GM18873 (cell line): ENCODE results near the gene RB1.
"Not testable (repeated sequence)": the region's sequence is repeated elsewhere in the genome, so short reads cannot be mapped to it uniquely, and the experiment has no call there.

ENCODE experiments used
- ATAC-seq: cut with Tn5 transposase; IDR thresholded peaks from one replicate; pipeline ENCODE4 v1.9.1; 2021; ENCODE audit warnings: mild to moderate bottlenecking, moderate library complexity, moderate number of reproducible peaks; ENCODE audit not compliant: unreplicated experiment, low FRiP score

Gene RB1

DNA sequence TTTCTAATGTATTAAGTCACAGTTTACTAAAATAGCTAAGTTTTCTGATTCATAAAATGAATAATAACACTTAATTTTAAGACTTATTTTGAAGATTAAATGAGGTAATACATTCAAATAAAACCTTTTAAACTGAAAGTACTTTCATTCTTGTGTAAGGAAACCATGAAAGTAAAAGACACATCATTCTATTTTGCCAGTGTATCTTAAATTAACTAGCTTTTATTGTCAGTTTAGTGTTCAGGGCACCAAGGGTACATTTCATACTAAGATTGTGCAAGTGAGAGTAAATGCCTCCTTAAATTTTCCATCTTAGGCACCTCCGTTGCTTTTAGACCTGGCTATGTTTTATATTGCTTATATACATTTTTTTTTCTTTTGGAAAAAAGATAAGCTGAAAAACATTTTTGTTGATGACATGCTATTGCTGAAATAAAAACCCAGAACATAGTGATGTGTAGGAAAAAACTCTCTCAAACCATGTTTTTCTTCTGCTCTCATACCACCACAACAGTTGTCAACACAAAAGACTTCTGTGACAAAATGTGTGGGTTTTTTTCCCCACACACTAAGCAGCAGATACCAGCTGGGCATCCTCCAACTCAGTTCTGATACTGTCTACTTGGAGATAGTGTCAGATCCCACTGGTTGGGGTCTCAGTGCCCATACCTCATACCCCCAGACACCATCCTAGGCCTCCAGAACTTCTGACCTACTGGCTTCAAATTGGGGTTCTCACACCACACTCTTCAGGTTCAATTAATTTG is 140.1 kb downstream of the RB1 start:
- ATAC-seq, result no peak

DNA sequence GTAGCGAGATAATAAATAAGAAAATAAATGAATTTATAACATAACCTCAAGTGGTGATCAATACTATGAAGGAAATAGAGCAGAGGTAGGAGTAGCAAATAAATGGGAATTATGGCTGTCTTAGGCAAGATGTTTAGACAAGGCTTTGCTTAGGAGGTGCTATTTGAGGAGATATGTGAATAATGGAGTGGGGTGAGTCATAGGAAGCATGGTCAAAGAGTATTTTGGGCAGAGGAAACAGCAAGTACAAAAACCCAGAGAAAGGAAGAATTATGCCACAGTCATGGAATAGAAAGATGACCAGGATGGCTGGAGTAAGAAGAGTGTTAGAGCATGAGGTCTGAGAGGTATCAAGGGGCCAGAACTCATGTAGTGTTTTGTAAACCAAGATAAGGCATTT is 142.9 kb downstream of the RB1 start:
- ATAC-seq, result no peak

DNA sequence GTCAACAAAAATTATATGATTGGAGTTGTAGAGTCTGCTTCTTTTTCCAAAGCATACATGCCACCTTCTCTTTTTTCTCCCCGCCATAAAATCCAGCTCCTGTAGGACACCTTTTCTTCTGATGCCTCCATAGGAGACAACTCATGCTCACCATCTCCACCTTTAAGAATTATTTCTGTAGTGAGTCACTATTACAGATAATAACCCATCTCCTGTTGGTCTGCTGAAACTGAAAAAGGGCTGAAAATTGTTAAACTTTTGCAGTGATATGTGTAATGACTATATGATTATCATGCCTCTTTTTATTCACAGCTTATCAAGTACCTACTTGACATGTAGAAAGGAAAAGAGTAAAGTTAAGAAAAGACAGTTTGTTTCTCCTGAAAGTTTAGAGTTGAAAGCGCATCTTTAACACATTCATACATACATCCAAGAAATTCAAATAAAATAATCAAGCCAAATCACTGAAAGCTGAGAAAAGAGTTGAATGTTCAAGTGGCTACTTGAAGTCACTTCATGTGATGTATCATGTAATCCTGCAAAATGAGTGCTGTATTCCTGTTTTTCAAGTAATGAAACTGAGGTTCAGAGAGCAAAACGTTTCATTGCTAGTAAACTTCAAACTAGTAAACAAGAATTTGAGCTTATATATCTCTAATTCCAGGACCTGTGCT is 144.9 kb downstream of the RB1 start:
- no peak for ATAC-seq

DNA sequence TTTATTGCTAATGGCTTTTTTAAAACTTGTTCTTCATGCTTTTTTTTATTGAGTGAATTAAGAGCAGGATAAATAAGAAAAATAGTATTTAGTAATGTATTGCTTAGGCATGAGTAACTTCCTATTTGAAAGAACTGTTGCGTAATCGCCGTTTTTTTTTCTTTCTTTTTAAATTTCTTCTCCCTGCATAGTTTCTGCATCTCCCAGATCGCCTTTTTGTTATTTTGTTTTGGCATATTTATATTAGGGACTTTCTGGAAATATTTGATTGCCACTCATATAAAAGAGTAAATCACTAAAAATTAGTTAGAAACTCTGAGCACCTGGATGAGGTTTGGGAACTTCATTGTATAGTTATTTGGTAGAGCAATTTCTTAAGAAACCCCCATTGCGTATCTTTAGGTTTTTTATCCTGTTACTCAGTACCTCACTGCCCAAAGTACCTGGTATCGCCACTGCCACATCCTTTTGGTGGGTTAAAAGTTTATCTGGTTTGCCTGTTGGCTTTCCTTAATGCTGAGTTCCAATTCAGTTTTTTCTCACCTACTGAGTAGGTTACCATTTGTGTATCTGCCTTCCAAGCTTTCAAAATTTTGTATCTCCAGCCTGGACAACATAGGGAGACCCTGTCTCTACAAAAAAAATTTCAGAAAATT is 145.5 kb downstream of the RB1 start:
- ATAC-seq, result no peak

DNA sequence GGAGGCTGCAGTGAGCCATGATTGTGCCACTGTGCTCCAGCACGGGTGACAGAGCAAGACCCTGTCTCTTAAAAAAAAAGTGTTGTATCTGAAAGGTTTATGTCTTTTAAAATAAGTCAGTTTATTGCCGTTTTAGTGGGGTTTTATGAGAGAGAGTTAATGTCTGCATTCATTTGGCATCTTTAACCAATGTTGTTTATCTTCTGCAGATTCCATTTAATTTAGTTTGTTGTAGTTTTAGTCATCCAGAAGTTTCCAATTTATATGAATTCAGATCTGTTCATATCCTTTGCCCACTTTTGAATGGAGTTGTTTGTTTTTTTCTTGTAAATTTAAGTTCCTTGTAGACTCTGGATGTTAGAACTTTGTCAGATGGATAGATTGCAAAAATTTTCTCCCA is 146.1 kb downstream of the RB1 start:
- no peak for ATAC-seq

DNA sequence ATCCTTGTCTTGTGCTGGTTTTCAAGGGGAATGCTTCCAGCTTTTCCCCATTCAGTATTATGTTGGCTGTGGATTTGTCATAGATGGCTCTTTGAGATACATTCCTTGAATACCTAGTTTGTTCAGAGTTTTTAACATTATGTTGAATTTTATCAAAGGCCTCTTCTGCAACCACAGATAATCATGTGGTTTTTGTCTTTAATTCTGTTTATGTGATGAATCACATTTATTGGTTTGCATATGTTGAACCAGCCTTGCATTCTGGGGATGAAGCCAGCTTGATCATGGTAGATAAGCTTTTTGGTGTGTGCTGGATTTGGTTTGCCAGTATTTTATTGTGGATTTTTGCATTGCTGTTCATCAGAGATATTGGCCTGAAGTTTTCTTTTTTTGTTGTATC is 147.6 kb downstream of the RB1 start:
- not testable (repeated sequence) for ATAC-seq

DNA sequence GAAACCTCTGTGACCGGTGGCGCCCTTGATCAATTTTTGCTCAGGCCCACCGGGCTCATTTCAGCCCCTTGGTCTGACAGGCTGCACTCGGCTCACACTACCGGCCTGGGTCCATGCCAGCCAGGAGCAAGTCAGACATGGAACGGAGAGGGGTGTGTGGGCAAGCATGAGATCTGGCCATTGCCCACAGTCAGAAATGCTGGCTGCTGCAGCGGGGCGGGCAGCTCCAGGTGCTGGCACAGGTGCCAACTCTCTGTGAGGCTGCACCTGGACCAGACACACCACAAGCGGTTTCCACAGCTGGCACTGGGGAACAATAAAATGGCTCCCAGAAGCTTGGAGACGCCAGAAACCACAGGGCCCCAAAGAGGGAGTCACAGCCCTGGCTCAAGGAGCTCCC is 153.0 kb downstream of the RB1 start:
- ATAC-seq, result no peak

DNA sequence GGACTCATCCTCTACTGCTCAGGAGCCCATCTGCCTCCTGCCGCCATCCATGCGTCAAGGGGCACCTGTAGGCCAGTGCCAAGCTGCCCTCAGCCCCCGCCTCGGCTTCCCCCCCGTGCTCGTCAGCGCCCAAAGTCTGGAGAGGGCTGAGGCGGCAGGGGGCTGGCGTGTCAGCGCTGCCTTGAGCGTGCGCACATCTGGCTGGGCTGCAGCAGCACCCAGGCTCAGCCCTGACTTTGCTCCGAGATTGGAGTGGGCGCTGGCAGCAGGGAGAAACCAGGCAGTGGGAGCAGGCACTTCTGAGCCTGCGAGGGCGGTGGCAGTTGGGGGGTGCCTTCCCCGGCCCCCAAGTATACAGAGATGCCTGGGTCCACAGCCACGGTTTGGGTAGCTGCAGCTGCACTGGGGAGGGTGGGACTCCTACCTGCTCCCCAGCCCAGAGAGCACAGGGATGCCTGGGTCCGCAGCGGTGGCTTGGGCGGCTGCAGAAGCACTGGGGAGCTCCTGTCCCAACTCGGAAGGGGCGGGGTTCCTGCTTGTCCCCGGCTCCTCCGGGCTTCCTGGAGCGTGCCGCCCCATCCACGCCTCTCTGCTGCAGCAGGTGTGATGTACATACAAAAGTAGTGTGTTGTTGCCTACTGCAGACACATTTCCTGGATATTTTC is 154.2 kb downstream of the RB1 start:
- ATAC-seq, result no peak

DNA sequence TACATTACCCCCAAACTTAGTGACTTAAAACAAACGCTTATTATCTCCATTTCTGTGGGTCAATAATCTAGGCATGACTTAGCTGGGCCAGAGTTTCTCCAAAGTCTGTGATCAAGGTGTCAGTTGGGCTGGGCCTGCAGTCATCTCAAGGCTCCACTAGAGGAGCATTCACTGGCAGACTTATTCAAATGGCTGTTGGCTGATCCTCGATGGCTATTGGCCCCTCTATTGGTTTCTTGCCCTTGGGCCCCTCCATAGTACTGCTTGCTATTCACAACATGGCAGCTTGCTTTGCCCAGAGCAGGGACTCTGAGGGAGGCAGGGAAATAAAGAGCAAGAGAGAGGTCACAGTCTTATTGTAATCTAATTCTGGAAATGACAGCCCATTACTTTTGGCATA is 171.7 kb downstream of the RB1 start:
- no peak for ATAC-seq

DNA sequence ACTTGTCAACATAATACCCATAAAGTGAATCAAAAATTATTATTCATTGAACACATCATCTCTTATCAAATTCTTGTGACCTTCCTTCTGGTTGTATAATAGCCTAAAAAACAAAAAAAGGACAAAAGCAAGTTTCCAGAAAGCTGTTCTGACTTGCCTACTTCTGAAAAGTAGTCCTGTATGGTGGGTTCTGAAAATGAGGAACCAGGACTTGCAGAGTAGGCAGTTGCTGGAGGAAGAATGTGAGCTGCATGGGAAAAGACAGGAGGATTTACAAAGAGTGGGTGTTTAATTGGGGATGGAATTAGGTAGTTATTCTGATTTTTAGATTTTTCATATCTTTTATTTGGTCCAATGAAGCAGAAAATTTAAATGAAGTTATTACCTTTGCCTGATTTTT is 172.7 kb downstream of the RB1 start:
- no peak for ATAC-seq

DNA sequence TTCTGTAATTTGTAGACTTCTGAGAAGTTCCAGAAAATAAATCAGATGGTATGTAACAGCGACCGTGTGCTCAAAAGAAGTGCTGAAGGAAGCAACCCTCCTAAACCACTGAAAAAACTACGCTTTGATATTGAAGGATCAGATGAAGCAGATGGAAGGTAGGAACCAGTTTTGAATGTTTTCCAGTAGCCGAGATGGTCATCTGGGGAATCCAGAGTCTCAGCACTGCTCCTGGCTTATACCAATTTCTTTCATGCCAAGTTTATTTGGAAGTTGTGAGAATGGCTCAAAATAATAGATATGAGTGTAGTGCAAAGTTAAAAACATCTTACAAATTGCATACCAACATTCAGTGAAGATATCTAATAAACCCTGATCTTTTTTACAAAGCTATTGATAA is 173.1 kb downstream of the RB1 start:
- ATAC-seq, result no peak

DNA sequence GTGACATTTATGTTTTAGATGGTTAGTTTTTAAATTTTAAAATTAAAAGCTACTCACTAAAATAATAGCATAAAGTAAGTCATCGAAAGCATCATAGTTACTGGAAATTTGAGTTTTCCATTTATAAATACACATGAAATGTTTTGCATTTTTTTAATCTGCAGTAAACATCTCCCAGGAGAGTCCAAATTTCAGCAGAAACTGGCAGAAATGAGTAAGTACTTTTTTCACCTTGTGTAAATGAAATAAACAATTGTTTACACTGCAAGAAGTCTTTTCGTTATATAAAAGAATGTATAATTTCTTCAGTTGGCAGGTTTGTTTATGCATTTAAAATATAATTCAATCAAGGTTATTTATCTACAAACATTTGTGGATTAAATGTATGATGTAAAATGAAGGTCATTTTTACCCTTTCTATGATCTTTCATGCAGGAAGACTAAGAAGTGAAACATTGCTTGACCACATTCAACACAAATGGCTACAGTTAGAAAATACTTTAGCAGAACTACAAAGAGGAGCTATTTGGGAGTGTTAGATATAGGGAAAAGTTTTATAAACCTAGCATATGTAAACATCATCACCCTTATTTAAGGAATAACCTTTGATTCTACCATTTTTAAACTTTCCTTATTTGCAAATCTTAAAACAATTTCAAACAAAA is 173.8 kb downstream of the RB1 start:
- ATAC-seq, result no peak

DNA sequence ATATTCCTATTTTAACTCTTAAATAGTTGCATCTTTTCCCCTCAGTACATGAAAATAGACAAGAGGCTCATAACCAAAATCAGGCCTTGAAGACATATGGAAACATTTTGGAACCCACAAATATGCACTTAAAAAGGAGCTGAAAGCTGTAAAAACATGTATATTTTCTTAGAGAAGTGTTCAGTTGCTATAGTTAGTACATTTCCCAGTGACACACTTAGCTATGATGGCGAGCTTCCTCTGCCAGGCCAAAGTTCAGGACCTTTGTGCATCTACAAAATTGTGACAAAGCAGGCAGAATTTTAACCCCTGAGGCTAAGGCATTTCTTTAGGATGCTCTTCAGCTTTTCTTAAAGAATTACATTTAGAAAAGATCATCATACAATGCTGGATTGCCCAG is 174.8 kb downstream of the RB1 start:
- no peak for ATAC-seq

DNA sequence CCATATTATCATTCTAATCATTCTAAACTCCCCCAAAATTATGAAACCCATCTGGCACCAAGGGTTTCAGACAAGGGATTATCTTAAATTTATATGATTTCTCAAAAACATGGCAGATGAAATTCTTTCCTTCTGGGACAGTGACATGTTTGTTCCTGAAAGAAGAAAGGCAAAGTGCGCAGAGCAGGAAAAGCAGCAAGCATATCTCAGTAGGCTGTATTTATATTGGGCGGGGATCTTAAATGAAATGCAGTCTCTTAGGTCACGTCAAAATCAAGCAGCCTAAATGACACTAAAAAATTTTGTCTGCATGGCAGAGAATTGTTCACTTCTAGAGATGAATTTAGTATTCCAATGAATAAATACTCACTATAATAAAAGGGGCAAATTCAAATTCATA is 180.0 kb downstream of the RB1 start:
- no peak for ATAC-seq

DNA sequence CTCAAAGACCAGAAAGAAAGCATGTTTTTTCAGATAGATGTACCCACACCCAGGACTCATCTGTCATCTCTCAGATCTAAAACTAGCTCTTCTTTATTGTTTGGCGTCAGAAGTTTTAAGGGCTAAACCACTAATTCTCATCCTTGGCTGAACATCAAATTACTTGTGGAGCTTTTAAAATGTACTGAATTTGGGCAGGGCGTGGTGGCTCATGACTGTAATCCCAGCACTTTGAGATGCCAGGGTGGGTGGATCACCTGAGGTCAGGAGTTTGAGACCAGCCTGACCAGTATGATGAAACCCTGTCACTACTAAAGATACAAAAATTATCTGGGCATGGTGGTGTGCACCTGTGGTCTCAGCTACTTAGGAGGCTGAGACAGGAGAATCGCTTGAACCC is 181.9 kb downstream of the RB1 start:
- no peak for ATAC-seq

DNA sequence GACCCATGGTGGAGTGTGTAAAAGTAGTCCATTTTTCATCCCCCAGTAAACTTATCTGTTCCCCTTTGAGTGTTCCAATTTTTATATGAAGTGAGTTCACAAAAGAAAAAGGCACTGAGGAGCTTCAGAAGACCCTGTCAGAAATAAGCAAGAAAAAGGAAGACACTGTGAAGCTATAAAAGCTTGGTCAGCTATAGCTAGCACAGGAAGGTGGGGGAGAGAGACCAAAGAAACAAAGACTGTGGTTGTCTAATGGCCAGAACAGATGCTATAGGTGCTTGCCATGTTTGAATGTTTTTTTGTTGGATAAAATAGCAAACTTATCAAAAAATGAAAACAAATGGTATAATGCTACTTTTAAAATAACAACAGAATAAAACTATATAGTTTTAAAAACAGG is 182.8 kb downstream of the RB1 start:
- no peak for ATAC-seq

DNA sequence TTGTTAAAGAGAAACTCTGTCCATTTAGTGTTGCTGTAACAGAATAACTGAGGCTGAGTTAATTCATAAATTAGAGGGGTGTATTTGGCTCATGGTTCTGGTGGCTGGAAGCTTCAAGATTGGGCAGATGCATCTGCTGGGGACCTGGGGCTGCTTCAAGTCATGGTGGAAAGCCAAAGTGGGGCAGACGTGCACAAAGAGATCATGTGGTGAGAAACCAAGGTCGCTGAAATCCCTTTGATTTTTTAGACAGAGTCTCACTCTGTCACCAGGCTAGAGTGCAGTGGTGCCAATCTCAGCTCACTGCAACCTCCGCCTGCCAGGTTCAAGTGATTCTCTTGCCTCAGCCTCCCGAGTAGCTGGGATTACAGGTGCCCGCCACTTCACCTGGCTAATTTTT is 183.3 kb downstream of the RB1 start:
- ATAC-seq, result no peak

DNA sequence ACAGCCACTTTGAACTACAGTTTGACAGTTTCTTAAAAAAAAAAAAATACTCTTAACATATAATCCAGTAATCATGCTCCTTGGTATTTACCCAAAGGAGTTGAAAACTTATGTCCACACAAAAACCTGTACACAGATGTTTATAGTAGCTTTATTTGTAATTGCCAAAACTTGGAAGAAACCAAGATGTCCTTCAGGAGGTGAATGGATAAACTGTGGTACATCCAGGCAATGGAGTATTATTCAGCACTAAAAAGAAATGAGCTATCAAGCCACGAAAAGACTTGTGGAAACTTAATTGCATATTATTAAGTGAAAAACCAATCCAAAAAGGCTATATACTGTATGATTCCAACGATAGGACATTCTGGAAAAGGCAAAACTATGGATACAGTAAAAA is 184.4 kb downstream of the RB1 start:
- ATAC-seq, result no peak

DNA sequence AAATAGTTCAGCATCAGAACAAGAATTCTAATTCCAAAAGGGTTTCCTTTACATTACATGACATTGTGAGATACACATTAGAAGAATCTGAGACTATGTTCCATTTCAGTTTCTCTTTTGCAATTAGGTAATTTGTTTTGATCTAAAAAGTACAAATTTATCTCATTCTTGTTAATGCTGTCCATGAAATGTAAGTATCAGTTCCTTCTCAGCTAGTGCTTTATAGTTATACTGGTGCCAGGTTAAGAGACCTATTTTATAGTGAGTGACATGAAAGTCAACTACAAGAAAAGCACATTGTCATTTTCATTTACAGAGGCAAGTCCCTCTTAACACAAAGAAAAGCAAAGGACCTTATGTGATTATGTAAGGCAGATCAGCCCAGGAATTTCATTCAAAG is 185.4 kb downstream of the RB1 start:
- no peak for ATAC-seq

DNA sequence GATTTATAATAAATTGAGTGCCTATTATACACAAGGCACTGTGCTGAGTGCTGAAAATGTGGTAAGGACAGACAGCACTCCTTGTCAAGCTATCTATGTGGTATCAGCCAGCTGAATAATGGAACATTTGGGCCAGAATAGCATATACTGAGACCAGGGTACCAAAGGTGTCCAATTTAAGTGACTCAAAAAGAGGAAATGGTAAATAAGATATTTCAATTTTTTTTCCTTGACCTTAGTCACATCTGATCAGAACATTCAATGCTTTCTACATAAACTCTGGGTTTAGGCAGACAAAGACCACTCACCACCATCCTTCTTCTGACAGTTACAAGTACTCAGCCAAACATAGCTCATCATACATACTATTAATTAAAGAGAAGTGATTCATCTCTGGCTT is 186.1 kb downstream of the RB1 start:
- ATAC-seq, result no peak

DNA sequence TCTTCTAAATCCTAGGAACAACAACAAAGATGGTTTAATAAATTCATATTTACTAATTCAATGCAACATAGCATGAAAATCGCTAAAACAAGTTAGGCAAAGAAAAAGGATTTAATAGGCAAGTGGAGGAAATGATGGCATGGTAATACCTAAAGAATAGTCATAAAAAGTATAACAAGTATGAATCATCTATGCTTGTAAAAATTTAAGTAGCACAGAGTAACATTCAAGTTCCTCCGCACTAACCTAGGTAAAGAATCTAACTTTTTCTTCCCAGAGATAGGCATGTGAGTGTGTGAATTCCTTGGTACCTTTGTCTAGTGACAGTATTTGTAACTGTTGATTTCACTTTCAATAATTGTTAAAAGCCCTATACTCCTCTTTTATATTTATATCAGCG is 186.7 kb downstream of the RB1 start:
- no peak for ATAC-seq
